ELR (cell line): ENCODE measurements around the gene POLR2H.
A peak's percentile ranks its signal among the peaks of the same experiment; 100 is the strongest.

Source experiments
- DNase-seq: peaks from one replicate; pipeline ENCODE4 v3.0.0-alpha.2; 2015; ENCODE audit warnings: low read depth

POLR2H gene

DNA sequence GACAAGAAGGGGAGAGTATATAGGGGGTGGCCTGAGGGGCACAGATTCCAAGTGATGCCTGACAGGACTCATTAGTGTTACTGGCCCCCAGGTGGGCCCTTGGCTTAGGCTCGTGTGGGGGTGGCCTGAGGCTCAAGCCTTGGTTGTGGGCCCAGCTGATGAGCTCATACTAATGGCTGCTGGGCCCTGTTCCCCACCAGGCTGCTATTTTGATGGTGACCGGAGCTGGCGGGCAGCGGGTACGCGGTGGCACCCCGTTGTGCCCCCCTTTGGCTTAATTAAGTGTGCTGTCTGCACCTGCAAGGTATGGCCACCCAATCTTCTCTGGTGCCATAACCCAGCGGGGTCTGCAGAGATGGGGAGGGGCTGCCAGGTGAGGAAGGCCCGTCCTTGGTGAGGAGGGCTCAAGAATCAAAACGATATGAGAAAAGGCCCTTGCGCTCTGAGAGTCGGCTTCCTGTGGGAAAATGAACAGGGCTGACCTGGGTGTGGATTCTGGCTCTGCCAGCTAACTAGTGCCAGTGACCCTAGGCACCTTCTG, 25.7 kb downstream of the POLR2H start:
- no peak for DNase-seq

DNA sequence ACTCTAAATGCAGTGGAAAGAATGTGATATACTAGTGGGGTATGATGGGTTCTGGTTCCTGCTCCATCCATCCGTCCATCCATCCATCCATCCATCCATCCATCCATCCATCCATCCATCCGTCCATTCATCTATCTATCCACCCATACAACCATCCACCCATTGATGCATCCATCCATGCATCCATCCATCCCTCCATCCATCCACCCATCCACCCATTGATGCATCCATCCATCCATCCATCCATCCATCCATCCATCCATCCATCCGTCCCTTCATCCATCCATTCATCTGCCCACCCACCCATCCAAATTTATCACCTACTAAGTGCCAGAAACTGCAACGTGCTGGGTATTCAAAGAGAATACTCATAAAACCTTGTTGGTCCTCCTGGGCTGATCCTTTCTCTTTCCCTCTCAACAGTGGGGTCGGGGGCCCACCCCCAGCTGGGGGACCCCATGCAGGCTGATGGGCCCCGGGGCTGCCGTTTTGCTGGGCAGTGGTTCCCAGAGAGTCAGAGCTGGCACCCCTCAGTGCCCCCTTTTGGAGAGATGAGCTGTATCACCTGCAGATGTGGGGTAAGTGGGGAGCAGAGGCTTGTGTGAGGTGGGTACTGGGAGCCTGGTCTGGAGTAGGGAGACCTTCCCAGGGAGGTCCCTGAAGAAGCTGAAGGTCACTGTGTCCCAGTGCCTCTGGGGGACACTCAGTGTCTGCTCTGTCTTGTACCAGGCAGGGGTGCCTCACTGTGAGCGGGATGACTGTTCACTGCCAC, 26.8 kb downstream of the POLR2H start:
- DNase-seq = no peak

DNA sequence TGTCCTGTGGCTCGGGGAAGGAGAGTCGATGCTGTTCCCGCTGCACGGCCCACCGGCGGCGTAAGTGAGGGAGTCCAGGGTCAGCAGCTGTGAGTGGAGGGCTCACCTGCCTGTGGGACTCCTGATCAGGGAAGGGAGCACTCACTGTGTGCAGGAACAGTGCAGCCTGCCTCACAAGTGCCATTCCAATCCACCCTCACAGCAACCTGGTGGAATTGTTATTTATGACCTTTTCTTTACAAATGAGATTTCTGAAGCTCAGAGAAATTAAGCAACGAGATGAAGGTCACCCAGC, 27.4 kb downstream of the POLR2H start:
- DNase-seq = no peak

DNA sequence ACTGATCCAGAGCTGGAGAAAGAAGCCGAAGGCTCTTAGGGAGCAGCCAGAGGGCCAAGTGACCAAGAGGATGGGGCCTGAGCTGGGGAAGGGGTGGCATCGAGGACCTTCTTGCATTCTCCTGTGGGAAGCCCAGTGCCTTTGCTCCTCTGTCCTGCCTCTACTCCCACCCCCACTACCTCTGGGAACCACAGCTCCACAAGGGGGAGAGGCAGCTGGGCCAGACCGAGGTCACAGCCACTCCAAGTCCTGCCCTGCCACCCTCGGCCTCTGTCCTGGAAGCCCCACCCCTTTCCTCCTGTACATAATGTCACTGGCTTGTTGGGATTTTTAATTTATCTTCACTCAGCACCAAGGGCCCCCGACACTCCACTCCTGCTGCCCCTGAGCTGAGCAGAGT, 27.9 kb downstream of the POLR2H start:
- no peak for DNase-seq

DNA sequence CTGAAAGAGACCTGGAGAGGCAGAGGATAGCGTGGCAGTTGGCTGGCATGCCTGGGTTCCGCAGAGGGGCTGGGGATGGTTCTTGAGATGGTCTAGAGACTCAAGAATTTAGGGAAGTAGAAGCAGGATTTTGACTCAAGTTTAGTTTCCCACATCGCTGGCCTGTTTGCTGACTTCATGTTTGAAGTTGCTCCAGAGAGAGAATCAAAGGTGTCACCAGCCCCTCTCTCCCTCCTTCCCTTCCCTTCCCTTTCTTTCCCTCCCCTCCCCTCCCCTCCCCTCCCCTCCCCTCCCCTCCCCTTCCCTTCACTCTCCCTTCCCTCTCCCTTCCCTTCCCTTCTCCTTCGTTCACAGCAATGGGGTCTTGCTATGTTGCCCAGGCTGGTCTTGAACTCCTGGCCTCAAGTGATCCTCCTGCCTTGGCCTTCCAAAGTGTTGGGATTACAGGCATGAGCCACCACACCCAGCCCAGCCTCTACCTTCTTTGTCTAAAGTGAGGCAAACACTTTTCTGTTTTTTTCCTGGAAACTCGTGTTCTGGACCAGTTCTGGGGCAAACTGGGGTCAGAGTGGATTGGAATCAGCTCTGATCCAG, 28.5 kb downstream of the POLR2H start:
- no peak for DNase-seq

DNA sequence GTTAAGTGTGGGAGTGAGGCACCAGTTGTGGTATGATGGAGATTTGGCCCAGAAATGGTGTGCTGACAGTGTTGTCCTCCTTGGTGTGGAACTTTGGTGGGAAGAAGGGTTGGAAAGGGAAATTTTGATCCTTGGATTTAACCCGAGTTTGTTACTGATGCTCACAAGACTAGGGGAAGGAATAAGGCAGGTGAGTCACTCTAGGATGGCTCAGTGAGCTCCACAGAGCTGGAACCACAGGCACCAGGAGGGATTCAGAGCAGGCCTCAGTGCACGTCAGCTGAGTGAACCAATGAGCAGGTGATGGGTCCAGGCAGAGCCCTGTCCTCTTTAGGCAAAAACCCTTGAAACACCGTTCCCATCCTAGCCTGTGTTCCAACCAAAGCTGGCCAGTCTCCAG, 29.8 kb downstream of the POLR2H start:
- peak; percentile 28 for DNase-seq

DNA sequence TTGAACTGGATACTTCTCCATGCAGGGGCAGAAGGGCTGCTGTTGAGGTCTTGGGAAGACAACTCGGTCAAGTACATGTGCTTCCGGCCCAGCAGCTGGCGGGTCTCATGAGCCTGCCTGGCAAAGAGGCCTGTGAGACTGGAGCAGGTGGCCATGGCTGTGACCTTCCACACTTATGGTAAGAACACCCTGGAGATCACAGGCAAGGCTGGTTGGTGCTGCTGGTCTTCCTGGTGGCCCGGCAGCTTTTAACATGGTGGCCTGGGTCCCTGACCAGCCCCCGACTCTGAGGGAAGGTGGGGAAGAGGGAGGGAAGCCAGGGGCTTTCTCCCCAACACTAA, 33.8 kb downstream of the POLR2H start:
- DNase-seq = no peak

DNA sequence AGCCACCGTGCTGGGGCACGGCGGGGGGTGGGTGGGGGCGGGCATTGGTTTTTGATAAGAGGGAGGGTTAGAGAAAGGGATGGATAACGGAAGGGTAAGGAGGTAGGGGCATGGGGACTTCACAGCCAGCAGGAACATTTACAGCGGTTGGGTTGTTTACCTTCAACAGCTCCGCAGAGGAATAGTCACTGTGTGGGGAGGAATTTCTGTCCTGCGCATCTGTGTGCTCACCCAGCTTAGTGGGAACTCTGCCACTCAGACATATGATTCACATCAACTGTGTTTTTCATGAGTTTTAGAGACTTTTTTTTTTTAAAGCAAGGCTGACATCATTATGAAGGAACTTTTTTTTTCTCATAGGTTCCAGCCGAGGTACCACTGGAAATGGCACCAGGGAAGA, 37.9 kb downstream of the POLR2H start:
- DNase-seq = peak; percentile 84

DNA sequence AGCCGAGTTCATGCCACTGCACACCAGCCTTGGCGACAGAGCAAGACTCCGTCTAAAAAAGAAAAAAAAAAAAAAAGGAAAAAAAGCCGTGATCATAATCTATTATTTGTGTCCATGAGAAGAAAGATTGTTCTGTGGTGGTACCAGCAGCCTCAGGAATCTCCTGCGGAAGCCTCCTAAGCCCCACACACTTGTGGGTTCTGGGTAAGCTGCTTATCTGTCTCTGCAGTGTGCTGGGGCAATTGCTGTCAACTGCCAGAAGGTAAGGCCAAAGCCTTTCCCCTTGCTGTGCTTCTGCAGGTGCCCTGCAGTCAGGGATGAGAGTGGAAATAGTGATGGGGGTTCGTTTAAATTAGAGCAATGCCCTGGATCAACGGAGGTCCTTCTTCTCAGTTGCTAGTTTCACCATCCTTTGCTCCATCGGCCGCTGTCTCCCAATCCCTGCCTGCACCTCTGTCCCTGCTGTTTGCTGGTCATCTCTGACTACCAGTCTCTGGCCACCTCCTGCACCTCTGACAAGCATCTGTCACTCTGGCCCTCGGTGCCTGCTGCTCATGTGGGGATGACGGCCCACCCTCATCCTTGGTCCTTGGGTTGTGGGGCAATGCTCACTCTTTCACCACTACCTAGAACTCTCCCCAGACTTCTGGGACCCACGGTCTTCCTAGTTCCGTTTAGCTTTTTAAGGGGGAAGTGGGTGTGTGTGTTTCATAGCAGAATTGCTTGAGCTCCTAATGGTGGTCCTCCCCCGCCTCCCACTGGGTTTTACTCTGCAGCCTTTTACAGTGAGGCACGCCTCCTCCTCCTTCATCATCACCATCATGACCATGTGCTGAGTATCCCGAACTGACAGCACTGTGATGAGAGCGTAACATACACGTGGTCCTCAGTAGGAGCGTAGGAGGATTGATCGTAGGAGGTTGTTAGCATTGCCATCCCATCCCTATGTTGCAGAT, 43.8 kb downstream of the POLR2H start:
- no peak for DNase-seq

DNA sequence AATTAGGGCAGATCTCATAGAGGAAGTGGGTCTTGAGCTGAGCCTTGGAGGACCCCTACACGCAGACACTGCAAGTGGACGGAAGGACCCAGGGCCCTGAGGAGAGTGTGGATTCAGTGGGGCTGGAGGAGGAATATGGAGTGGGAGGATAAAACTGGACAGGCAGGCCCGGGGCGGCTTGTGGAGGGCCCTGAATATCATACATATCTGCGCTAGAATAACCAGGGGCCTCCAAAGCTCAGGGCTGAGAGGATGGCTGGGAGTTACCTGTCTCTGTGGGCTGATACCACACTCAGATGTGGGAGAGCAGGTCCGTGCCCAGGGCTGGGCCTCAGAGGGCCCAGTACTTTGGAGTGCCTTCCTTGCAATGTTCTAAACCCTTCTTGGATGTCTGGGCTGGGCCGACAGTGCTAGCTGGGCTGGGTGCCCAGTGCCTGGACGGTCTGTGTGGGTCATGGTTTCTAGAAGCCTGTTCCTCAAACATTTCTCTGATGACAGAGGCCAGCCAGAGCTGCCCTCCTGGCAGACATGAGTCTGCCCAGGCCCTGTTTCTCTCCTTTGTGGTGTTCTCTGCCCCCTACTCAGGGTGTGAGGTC, 47.9 kb downstream of the POLR2H start:
- DNase-seq = no peak

DNA sequence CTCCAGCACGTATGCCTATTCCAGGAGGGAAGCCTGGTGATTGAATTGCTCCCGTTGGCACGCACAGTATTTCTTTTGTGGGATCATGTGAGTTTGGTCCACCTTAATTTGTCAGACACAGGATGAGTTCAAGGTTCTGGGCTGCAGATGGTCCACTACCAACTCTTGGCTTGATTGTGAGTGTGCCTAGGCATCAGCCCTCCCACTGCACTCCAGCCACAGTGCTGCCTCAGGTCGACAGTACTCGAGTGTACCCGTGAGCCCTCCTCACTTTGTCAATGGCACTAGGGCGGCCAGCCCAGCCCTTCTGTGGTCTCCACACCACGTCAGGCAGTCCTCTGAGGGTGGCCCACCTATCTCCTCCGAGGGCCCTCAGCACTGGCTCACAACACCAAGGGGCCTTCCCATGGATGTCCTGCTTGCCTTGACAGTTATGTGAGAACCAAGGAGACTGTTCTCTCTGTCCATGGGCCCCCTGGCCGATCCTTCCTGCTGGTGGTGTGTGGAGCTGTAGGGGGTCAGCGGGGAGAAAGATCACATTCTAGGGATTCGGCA, 48.5 kb downstream of the POLR2H start:
- DNase-seq = no peak

DNA sequence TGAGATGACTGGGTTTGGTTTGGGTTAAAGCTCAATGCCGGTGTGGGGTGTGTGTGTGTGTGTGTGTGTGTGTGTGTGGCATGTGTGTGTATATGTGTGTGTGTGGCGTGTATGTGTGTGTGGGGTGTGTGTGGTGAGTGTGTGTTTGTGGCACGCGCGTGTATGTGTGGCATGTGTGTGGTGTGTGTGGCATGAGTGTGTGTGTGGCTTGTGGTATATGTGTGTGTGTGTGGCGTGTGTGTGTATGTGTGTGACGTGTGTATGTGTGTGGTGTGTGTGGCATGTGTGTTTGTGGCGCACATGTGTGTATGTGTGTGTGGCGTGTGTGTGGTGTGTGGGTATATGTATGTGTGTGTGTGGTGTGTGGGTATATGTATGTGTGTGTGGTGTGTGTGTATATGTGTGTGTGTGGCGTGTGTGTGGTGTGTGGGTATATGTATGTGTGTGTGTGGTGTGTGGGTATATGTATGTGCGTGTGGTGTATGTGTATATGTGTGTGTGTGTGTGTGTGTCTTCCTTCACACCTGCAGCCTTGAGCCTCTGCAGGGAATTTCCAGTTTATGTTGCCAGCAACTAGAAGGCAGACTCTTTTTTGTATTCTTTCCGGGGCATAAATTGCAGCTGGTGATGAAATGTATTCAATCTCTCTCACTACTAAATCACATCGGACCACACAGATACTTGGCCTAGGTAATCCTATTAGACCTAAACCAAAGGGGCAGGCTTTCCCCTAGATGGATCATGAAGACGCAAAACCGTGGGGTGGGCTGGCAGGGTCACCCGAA, 53.1 kb downstream of the POLR2H start:
- no peak for DNase-seq

DNA sequence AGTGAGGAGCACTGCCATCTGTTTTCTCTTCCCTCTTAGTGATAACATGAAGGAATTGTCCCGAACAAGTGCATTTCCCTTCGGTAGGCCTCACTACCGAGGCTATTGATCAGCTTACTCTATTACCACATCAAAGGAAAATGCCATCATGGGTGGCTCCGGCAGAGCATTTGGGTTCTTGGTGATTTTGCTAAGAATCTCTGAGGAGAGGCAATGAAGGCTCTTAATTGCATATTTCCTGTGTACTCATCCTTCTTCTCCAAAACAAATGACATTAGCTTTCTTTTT, 53.6 kb downstream of the POLR2H start:
- no peak for DNase-seq

DNA sequence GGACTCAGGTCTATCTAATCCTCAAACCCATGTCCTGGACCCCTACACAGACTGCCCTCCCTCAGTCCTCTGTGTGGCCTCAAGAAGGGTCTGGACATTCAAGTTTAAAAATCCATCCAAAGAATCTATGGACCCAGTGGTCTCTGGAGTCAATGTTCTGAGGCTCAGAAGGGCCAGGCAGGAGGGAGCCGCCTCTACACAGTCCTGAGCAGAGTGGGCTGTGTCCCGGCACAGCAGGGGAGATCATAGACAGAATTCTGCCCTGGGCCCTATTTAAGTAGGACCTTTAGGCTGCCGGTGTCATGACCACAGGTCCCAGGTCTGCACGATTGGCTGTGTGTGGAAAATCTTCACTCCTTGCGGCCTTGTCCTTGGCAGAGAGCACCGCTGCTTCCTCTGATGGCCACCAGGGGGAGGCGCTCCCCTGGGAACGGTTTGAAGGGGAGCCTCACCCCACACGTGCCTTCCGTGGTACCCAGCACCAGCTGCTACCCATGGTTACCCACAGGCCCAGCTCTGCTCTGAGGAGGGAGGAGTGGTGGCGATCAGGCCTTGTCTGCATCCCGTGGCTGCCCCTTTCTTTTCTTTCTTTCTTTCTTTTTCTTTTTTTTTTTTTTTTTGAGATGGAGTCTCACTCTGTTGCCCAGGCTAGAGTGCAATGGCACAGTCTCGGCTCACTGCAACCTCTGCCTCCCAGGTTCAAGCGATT, 56.3 kb downstream of the POLR2H start:
- peak; percentile 75 for DNase-seq
